Osteoblast (primary cell): ENCODE data around the gene GSK3B. TPM values are rescaled to one million over a fixed set of nuclear protein-coding genes. Genes with fewer than 3 reads are reported as not detected.

Experiments
- DNase-seq: peaks from one replicate; pipeline ENCODE4 v3.0.0; 2011; ENCODE audit warnings: low spot score, mixed read lengths; ENCODE audit not compliant: insufficient read length; ENCODE audit errors: missing footprints
- H2AFZ ChIP-seq: 2 replicates; pipeline ENCODE4 v1.6.0; 2011; ENCODE audit warnings: mild to moderate bottlenecking, low read length
- H3K27ac ChIP-seq: 2 replicates; pipeline ENCODE4 v1.5.1; 2011; ENCODE audit warnings: mild to moderate bottlenecking, low read depth, low read length, moderate library complexity
- H3K27me3 ChIP-seq: 2 replicates; pipeline ENCODE4 v1.6.0; 2012; ENCODE audit warnings: mild to moderate bottlenecking, control low read depth, inconsistent platforms, low read length, moderate library complexity; ENCODE audit not compliant: insufficient read depth
- H3K36me3 ChIP-seq: 2 replicates; pipeline ENCODE4 v1.5.1; 2011; ENCODE audit warnings: mild to moderate bottlenecking, low read length, control low read depth, moderate library complexity; ENCODE audit not compliant: insufficient read depth
- H3K4me1 ChIP-seq: 2 replicates; pipeline ENCODE4 v1.5.1; 2011; ENCODE audit warnings: mild to moderate bottlenecking, low read length, control low read depth, moderate library complexity; ENCODE audit not compliant: insufficient read depth
- H3K4me2 ChIP-seq: 2 replicates; pipeline ENCODE4 v1.6.0; 2011; ENCODE audit warnings: mild to moderate bottlenecking, low read length; ENCODE audit not compliant: insufficient read depth
- H3K4me3 ChIP-seq: fragments of 200-600 bp; sonication (generic); 3 replicates; pipeline ENCODE4 v1.5.1; 2012; ENCODE audit warnings: mild to moderate bottlenecking, low read length, inconsistent platforms; ENCODE audit not compliant: insufficient read depth
- H3K79me2 ChIP-seq: 2 replicates; pipeline ENCODE4 v1.6.0; 2012; ENCODE audit warnings: mild to moderate bottlenecking, low read length, control low read depth, inconsistent platforms; ENCODE audit not compliant: insufficient read depth
- H3K9me3 ChIP-seq: 2 replicates; pipeline ENCODE4 v1.5.1; 2011; ENCODE audit warnings: low read depth, low read length, control low read depth
- H4K20me1 ChIP-seq: 2 replicates; pipeline ENCODE4 v1.6.0; 2012; ENCODE audit warnings: mild to moderate bottlenecking, low read length, control low read depth; ENCODE audit not compliant: insufficient read depth
- total RNA-seq: library from RNA; depleted of rRNA; stranded (reverse); fragments of >200 nt; gene quantifications from 2 replicates; pipeline ENCODE4 v1.2.3, GENCODE V29; 2012
- TF ChIP-seq, protein P1 (sequence below): IDR thresholded peaks from 2 replicates; pipeline ENCODE4 v1.5.1; 2011; ENCODE audit warnings: mild to moderate bottlenecking, low read depth, low read length, moderate library complexity; ENCODE audit errors: extremely low read depth

The GSK3B gene
- total RNA-seq, 1 donor = 87.9 TPM

DNA sequence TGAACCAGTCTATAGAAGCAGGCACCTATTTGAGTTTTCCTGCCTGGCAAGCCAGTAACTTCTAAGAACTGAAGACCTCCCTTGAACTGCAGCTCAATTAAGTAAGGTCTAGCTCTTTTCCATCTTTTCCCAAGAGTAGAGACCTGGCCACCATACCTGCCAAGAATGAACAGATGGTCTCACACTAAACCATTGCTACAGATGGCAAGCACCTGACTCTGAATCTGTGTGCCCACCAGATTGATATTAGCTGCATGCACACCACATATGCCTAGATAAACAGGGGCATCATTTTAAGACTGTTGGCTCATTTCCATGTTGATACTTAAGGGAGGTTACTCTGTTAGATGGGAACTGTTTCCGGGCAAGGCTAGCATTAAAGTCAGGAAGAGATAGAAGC, 34.8 kb upstream of the GSK3B start:
- Histone ChIP-seq H3K4me3 (no peak overlapping the region), H3K36me3 (no peaks in the 10 kb centered on the region), H3K27me3 (no peaks in the 10 kb centered on the region), H4K20me1 (no peaks in the 10 kb centered on the region), H3K4me2 (no peak overlapping the region), H3K4me1 (peaks cover 7% of the 10 kb centered on the region), H2AFZ (no peak overlapping the region), H3K27ac (no peak overlapping the region), H3K9me3 (no peaks in the 10 kb centered on the region), H3K79me2 (no peaks in the 10 kb centered on the region)
- TF ChIP-seq, protein P1, sequence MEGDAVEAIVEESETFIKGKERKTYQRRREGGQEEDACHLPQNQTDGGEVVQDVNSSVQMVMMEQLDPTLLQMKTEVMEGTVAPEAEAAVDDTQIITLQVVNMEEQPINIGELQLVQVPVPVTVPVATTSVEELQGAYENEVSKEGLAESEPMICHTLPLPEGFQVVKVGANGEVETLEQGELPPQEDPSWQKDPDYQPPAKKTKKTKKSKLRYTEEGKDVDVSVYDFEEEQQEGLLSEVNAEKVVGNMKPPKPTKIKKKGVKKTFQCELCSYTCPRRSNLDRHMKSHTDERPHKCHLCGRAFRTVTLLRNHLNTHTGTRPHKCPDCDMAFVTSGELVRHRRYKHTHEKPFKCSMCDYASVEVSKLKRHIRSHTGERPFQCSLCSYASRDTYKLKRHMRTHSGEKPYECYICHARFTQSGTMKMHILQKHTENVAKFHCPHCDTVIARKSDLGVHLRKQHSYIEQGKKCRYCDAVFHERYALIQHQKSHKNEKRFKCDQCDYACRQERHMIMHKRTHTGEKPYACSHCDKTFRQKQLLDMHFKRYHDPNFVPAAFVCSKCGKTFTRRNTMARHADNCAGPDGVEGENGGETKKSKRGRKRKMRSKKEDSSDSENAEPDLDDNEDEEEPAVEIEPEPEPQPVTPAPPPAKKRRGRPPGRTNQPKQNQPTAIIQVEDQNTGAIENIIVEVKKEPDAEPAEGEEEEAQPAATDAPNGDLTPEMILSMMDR = no peak
- no peak for DNase-seq

DNA sequence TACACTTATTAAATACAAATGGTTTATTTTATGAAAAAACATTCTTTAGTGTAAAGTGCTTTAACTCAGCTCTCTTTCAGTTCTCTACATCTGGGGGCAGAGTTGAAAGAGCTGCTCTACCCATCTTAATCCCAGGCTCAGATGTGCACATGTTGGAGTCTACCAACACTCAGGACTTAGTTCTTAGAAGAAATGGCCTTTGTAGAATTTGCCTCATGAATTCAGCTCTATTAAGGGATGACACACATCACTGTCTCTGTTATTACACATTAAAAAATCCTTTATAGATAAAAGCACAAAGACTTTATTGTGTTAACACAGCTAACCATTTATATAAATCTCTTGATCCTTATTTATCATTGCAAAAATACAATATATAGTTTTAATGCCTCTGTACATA, 31.7 kb upstream of the GSK3B start:
- no peaks in the 10 kb centered on the region for H4K20me1 ChIP-seq
- H3K79me2 ChIP-seq = no peaks in the 10 kb centered on the region
- H3K27me3 ChIP-seq = no peaks in the 10 kb centered on the region
- no peak overlapping the region for H3K4me3 ChIP-seq
- no peaks in the 10 kb centered on the region for H3K36me3 ChIP-seq
- H2AFZ ChIP-seq = no peak overlapping the region
- H3K4me1 ChIP-seq = peaks cover 7% of the 10 kb centered on the region
- H3K9me3 ChIP-seq = no peaks in the 10 kb centered on the region
- H3K4me2 ChIP-seq = no peak overlapping the region
- H3K27ac ChIP-seq = no peak overlapping the region
- DNase-seq = no peak
- TF ChIP-seq, protein P1 = no peak

DNA sequence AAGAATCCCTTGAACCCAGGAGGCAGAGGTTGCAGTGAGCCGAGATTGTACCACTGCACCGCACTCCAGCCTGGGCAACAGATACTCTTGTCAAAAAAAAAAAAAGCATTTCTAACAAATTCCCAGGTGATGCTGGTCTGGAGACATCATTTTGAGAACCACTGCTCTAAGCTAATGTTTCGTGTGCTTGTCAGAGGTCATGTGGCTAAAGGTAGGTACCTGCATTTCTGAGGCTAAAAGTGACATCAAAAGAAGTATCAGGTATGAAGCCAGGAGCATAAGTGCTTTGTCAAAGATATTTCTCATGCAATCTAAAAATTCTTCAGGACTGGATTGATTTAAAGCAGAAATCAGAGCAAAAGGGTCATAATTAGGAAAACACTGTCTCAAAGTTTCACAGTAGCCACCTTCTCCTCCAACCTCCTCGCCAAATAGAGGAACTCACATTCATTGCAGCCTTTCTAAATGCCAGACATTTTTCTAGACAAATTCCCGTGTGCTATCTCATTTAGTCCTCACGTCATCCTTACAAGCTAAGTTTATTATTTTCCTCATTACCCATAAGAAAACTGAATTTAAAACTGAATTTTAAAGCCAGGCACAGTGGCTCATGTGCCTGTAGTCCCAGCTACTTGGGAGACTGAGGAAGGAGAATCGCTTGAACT, 25.7 kb upstream of the GSK3B start:
- DNase-seq = no peak
- Histone ChIP-seq H3K27me3 (no peaks in the 10 kb centered on the region), H3K4me1 (peaks cover 4% of the 10 kb centered on the region), H3K4me2 (no peak overlapping the region), H4K20me1 (no peaks in the 10 kb centered on the region), H2AFZ (no peak overlapping the region), H3K36me3 (no peaks in the 10 kb centered on the region), H3K4me3 (no peak overlapping the region), H3K79me2 (no peaks in the 10 kb centered on the region), H3K27ac (no peak overlapping the region), H3K9me3 (no peaks in the 10 kb centered on the region)
- TF ChIP-seq, protein P1 = no peak

DNA sequence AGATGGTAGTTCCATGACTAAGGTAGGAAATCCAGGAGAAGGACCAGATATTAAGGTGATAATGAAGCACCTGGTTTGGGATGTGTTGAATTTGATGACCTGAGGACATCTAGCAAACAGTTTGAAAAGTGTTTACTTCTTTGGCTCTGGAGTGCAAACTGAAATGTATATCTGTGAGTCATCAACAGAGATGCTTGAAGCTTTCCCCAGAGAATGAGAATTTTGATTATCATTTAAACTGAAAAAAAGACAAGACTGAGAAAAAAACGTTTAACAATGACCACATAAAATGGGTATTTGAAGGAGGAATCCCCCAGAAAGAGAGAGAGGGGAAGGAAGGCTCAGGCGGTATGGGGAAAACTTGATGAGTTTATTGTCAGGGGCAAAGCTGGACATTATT, 20.7 kb upstream of the GSK3B start:
- TF ChIP-seq, protein P1 = no peak
- no peaks in the 10 kb centered on the region for H4K20me1 ChIP-seq
- peaks cover 24% of the 10 kb centered on the region for H3K4me1 ChIP-seq
- H3K27me3 ChIP-seq = no peaks in the 10 kb centered on the region
- DNase-seq = no peak
- H3K9me3 ChIP-seq = no peaks in the 10 kb centered on the region
- no peak overlapping the region for H3K27ac ChIP-seq
- H3K4me2 ChIP-seq = no peak overlapping the region
- no peaks in the 10 kb centered on the region for H3K36me3 ChIP-seq
- H3K79me2 ChIP-seq = no peaks in the 10 kb centered on the region
- H3K4me3 ChIP-seq = no peak overlapping the region
- H2AFZ ChIP-seq = no peak overlapping the region
